Endothelial cell of umbilical vein (primary cell): ENCODE measurements around the gene NR3C1. TPM values are rescaled to one million over a fixed set of nuclear protein-coding genes. Genes with fewer than 3 reads are reported as not detected.

ENCODE experiments used
- BruUV-seq: library from RNA; stranded (reverse); fragments of 400-500 nt; replicated peaks from 2 replicates; lab custom pipeline; 2021; lab: Mats Ljungman, UMichigan
- CTCF ChIA-PET: fragments of 300-600, 350-600 bp; sonication (Branson Sonifier 250); formaldehyde crosslinking; loops from one replicate; lab custom pipeline; 2021; ENCODE audit warnings: antibody characterized with exemption, inconsistent platforms; lab: Charles Lee
- POLR2A ChIA-PET: fragments of 300-600, 350-600 bp; sonication (Branson Sonifier 250); formaldehyde crosslinking; loops from one replicate; lab custom pipeline; 2021; ENCODE audit warnings: antibody characterized with exemption, inconsistent platforms; lab: Charles Lee
- DNase-seq: peaks from one replicate; pipeline ENCODE4 v3.0.0-alpha.2; 2011; ENCODE audit warnings: low read depth, low spot score
- FAIRE-seq: peaks from 2 replicates; lab custom pipeline; 2011; peaks lifted over from hg19 to GRCh38; lab: Jason Lieb, UNC
- H2AFZ ChIP-seq: 2 replicates; pipeline ENCODE4 v1.6.0; 2012; ENCODE audit warnings: low read depth, low read length, control low read depth, inconsistent platforms
- H3K27ac ChIP-seq: 2 replicates; pipeline ENCODE4 v1.5.1; 2011; ENCODE audit warnings: low read depth, mild to moderate bottlenecking, control low read depth, low read length, moderate library complexity; ENCODE audit not compliant: insufficient read depth
- H3K27me3 ChIP-seq, 2 experiments: 2 replicates each; pipeline versions ENCODE4 v1.6.0 to v1.6.1; 2011; ENCODE audit warnings: low read length in 2 of 2, mixed read lengths in 1 of 2; ENCODE audit not compliant: control insufficient read depth in 2 of 2, insufficient read depth in 2 of 2
- H3K36me3 ChIP-seq, 2 experiments: 2 replicates in 1 of 2; 3 replicates in 1 of 2; pipeline ENCODE4 v1.5.1; 2011; ENCODE audit warnings: low read length in 2 of 2, mild to moderate bottlenecking in 1 of 2, moderate library complexity in 1 of 2; ENCODE audit not compliant: control insufficient read depth in 2 of 2, insufficient read depth in 2 of 2; ENCODE audit errors: extremely low read depth in 1 of 2
- H3K4me1 ChIP-seq: 3 replicates; pipeline ENCODE4 v1.5.1; 2011; ENCODE audit warnings: mild to moderate bottlenecking, low read length; ENCODE audit not compliant: control insufficient read depth, insufficient read depth; ENCODE audit errors: extremely low read depth
- H3K4me2 ChIP-seq: 2 replicates; pipeline ENCODE4 v1.6.1; 2011; ENCODE audit warnings: low read length, control low read depth, mixed read lengths; ENCODE audit not compliant: insufficient read depth
- H3K4me3 ChIP-seq, 3 experiments: fragments of 200-600 bp in 1 of 3; sonication (generic), shearing (Covaris generic) in 1 of 3; replicated peaks in 1 of 3; 2 replicates each; pipeline ENCODE4 v1.5.1; 2011 to 2016; ENCODE audit warnings: control low read depth in 3 of 3, low read length in 3 of 3, mild to moderate bottlenecking in 2 of 3, inconsistent platforms in 1 of 3, low read depth in 1 of 3, moderate library complexity in 1 of 3; ENCODE audit not compliant: insufficient read depth in 1 of 3
- H3K79me2 ChIP-seq: 2 replicates; pipeline ENCODE4 v1.6.0; 2012; ENCODE audit warnings: low read length, inconsistent platforms; ENCODE audit not compliant: control insufficient read depth, insufficient read depth
- H3K9ac ChIP-seq: replicated peaks from 2 replicates; pipeline ENCODE3; 2011; ENCODE audit warnings: low read length, control low read depth; ENCODE audit not compliant: insufficient read depth; ENCODE audit errors: extremely low read depth
- H3K9me1 ChIP-seq: replicated peaks from 3 replicates; pipeline ENCODE4 v1.6.0; 2011; ENCODE audit warnings: mild to moderate bottlenecking, low read length; ENCODE audit not compliant: control insufficient read depth, insufficient read depth; ENCODE audit errors: extremely low read depth
- H3K9me3 ChIP-seq: replicated peaks from 2 replicates; pipeline ENCODE4 v1.5.1; 2012; ENCODE audit warnings: low read length, inconsistent platforms; ENCODE audit not compliant: control insufficient read depth, insufficient read depth
- H4K20me1 ChIP-seq: replicated peaks from 2 replicates; pipeline ENCODE3; 2011; ENCODE audit warnings: mild to moderate bottlenecking, low read length; ENCODE audit not compliant: control insufficient read depth, insufficient read depth; ENCODE audit errors: extremely low read depth
- CTCF ChIP-seq, 2 donors: IDR thresholded peaks; 1 replicate in 1 of 2; 2 replicates in 1 of 2; pipeline ENCODE4 v1.5.1; 2011; ENCODE audit warnings: low read length in 2 of 2, mild to moderate bottlenecking in 2 of 2, moderate library complexity in 2 of 2, control low read depth in 1 of 2, inconsistent platforms in 1 of 2, low read depth in 1 of 2; ENCODE audit not compliant: insufficient read depth in 1 of 2; ENCODE audit errors: extremely low read depth in 1 of 2
- EZH2 ChIP-seq: IDR thresholded peaks from 2 replicates; pipeline ENCODE4 v1.6.1; 2012; ENCODE audit warnings: borderline replicate concordance, low read depth, mild to moderate bottlenecking, moderate library complexity, low read length, inconsistent platforms; ENCODE audit not compliant: severe bottlenecking
- FOS ChIP-seq: IDR thresholded peaks from 2 replicates; pipeline ENCODE4 v1.6.1; 2011; ENCODE audit warnings: mild to moderate bottlenecking, low read length, moderate library complexity, borderline replicate concordance; ENCODE audit not compliant: insufficient read depth
- GATA2 ChIP-seq: IDR thresholded peaks from 2 replicates; pipeline ENCODE4 v1.7.0; 2011; ENCODE audit warnings: low read depth, mild to moderate bottlenecking, moderate library complexity, mixed read lengths, low read length; ENCODE audit not compliant: insufficient read length, insufficient read depth
- JUN ChIP-seq: IDR thresholded peaks from 2 replicates; pipeline ENCODE4 v1.6.1; 2011; ENCODE audit warnings: borderline replicate concordance, low read depth; ENCODE audit not compliant: insufficient read length, insufficient read depth
- MAX ChIP-seq: IDR thresholded peaks from 2 replicates; pipeline ENCODE4 v1.6.1; 2011; ENCODE audit not compliant: insufficient read depth, insufficient read length
- MYC ChIP-seq: IDR thresholded peaks from one replicate; pipeline ENCODE4 v1.6.1; 2011; ENCODE audit warnings: mild to moderate bottlenecking, low read depth, low read length
- POLR2A ChIP-seq: IDR thresholded peaks from 2 replicates; pipeline ENCODE4 v1.6.1; 2012; ENCODE audit warnings: low read depth, mild to moderate bottlenecking, control low read depth, low read length
- POLR2AphosphoS5 ChIP-seq: IDR thresholded peaks from 2 replicates; pipeline ENCODE4 v1.6.1; 2012; ENCODE audit warnings: low read depth, mild to moderate bottlenecking, control low read depth, low read length, moderate library complexity; ENCODE audit not compliant: insufficient read depth
- dilution Hi-C: fragments of 300-500 bp; cut with MboI; formaldehyde crosslinking; loops from one replicate; pipeline ENCODE4 v1.15.0; 2019; ENCODE audit warnings: low sequenced_read_pairs; ENCODE audit not compliant: extremely low pct_ligation_motif_present
- intact Hi-C: fragments of 100-400 bp; cut with micrococcal nuclease; formaldehyde crosslinking; loops from one replicate; pipeline ENCODE4 v1.10.0; 2022
- polyA plus RNA-seq, 4 experiments: library from polyadenylated mRNA; depleted of rRNA in 3 of 4; stranded (reverse) in 3 of 4; unstranded in 1 of 4; fragments of >200 nt; gene quantifications; 2 replicates each; pipeline versions ENCODE4 v1.2.1 to v1.2.3, GENCODE V29; 2011 to 2012; ENCODE audit warnings: missing spikeins in 1 of 4
- total RNA-seq: library from RNA; stranded (reverse); gene quantifications from 2 replicates; pipeline ENCODE4 v1.2.3, GENCODE V29; 2021

NR3C1 gene
- total and polyA plus RNA-seq, 2 donors (not counting 3 experiments of a cell fraction or from before 2014, with no cell fraction given) = 4.1 to 17.0 TPM

- dilution Hi-C loops = loop anchor here (25.0 kb wide), 1 partner anchor 185 kb away; no protein-coding TSS in a partner anchor
- Histone ChIP-seq H3K4me3 (peak overlapping the region in 2 of 3 experiments; percentile 15 to 52), H3K27me3 (no peaks in the 10 kb centered on the region), H3K9me3 (no peaks in the 10 kb centered on the region), H3K9me1 (no peaks in the 10 kb centered on the region), H4K20me1 (no peaks in the 10 kb centered on the region), H3K79me2 (peaks cover 97% of the 10 kb centered on the region), H2AFZ (no peak overlapping the region), H3K9ac (no peak overlapping the region), H3K36me3 (no peaks in the 10 kb centered on the region), H3K27ac (peak overlapping the region; percentile 5), H3K4me1 (peaks cover 60% of the 10 kb centered on the region), H3K4me2 (peak overlapping the region; percentile 95)
- peak; percentile 24 for DNase-seq
- intact Hi-C loops = no loop called here
- TF ChIP-seq GATA2 (no peak), EZH2 (no peak), JUN (no peak), POLR2AphosphoS5 (no peak), MAX (no peak), FOS (no peak), POLR2A (no peak), MYC (no peak), CTCF (IDR thresholded peaks at IDR 0.05; ENCODE audit: extremely low read depth in 1 of 2, insufficient read depth in 1 of 2, low read depth in 1 of 2, low read length in 2 of 2) (no peak)
- POLR2A ChIA-PET = interaction anchor here (0.6 kb wide), 1 partner anchor 77 kb away, joined by 11 read pairs; no protein-coding TSS in a partner anchor
- FAIRE-seq = no peak
- CTCF ChIA-PET = interaction anchor here (0.6 to 1.7 kb wide), 5 partner anchors 16 to 863 kb away, joined by 3 to 5 read pairs (median 4); no protein-coding TSS in a partner anchor
- no TSS peak for BruUV-seq
Observed at GRCh38 chr5:143397302-143398052, 6.0 kb downstream of the NR3C1 start.
